NCI-H226 (cell line): ENCODE results near the gene ENKD1.
"Not testable (repeated sequence)": the region's sequence is repeated elsewhere in the genome, so short reads cannot be mapped to it uniquely, and the experiment has no call there.

ENCODE experiments used
- DNase-seq: peaks from one replicate; pipeline ENCODE4 v3.0.0-alpha.2; 2015

ENKD1 gene

GRCh38 chr16:67666559-67667452 is at the start of gene ENKD1, which contains the start of gene C16orf86:
Gene ENKD1 (minus strand): TSS chr16:67666750. CDS start chr16:67666442, 308 bp downstream.
Gene C16orf86 (plus strand): TSS chr16:67666814. CDS start chr16:67666971, 157 bp downstream.
- no peak for DNase-seq

GRCh38 chr16:67716097-67716496 is 49.5 kb upstream of the ENKD1 start:
- no peak for DNase-seq

GRCh38 chr16:67714522-67714921 is 48.0 kb upstream of the ENKD1 start:
- no peak for DNase-seq

- no peak for DNase-seq
These were observed 47.2 kb upstream of the ENKD1 start for GRCh38 chr16:67713647-67714273.

GRCh38 chr16:67710607-67711006 is 44.1 kb upstream of the ENKD1 start:
- no peak for DNase-seq

GRCh38 chr16:67709050-67709449 is 42.5 kb upstream of the ENKD1 start:
- no peak for DNase-seq

GRCh38 chr16:67708368-67708771 is 41.8 kb upstream of the ENKD1 start:
- no peak for DNase-seq

GRCh38 chr16:67707790-67708189 is 41.2 kb upstream of the ENKD1 start:
- no peak for DNase-seq

- no peak for DNase-seq
These were observed 40.7 kb upstream of the ENKD1 start for GRCh38 chr16:67707210-67707609.

- no peak for DNase-seq
These were observed 37.6 kb upstream of the ENKD1 start for GRCh38 chr16:67704110-67704509.

GRCh38 chr16:67703626-67704025 is 37.1 kb upstream of the ENKD1 start:
- DNase-seq: no peak

- DNase-seq: no peak
These were observed 35.6 kb upstream of the ENKD1 start for GRCh38 chr16:67702130-67702529.

- no peak for DNase-seq
These were observed 34.9 kb upstream of the ENKD1 start for GRCh38 chr16:67701420-67701819.

- no peak for DNase-seq
These were observed 32.7 kb upstream of the ENKD1 start for GRCh38 chr16:67699265-67699664.

- no peak for DNase-seq
These were observed 31.1 kb upstream of the ENKD1 start for GRCh38 chr16:67697422-67698185.

GRCh38 chr16:67694611-67695010 is 28.1 kb upstream of the ENKD1 start:
- DNase-seq: no peak

- not testable (repeated sequence) for DNase-seq
These were observed 27.2 kb upstream of the ENKD1 start for GRCh38 chr16:67693517-67694285.

- no peak for DNase-seq
These were observed 19.0 kb upstream of the ENKD1 start for GRCh38 chr16:67685388-67686112.

- no peak for DNase-seq
These were observed 17.2 kb upstream of the ENKD1 start for GRCh38 chr16:67683767-67684166.

- DNase-seq: no peak
These were observed 13.7 kb upstream of the ENKD1 start for GRCh38 chr16:67679935-67680897.
